Measurements from ENCODE around the gene ARID4A. TPM values are rescaled to one million over a fixed set of nuclear protein-coding genes. Genes with fewer than 3 reads are reported as not detected.

ARID4A gene
- total and polyA plus RNA-seq, 2 of the 13 experiments (the other 11 are each of a cell fraction or from before 2014, with no cell fraction given): 7.2 to 9.7 TPM

GRCh38 chr14:58309086-58309485 is 10.7 kb downstream of the ARID4A start:
- no peak for FAIRE-seq
- no peak for DNase-seq (ENCODE audit: low spot score)
- Histone ChIP-seq H3K27ac (ENCODE audit: extremely low read length, insufficient read depth, low read length) (no peak overlapping the region), H3K36me3 (replicated peaks in 1 of 2; ENCODE audit: control insufficient read depth in 1 of 2, insufficient read depth in 2 of 2, low read length in 2 of 2) (peaks cover 3 to 49% of the 10 kb centered on the region in 2 experiments; a peak in 4 of 5 replicates), H2AFZ (ENCODE audit: low read length) (no peak overlapping the region), H3K4me1 (ENCODE audit: insufficient read depth, low read length) (no peaks in the 10 kb centered on the region), H3K27me3 (ENCODE audit: control insufficient read depth in 1 of 2, insufficient read depth in 2 of 2, low read length in 2 of 2) (no peaks in the 10 kb centered on the region), H3K79me2 (ENCODE audit: insufficient read depth, low read length) (peaks cover 10% of the 10 kb centered on the region), H3K9me3 (ENCODE audit: low read length) (no peaks in the 10 kb centered on the region), H3K9ac (ENCODE audit: insufficient read depth, low read depth, low read length) (no peak overlapping the region), H4K20me1 (ENCODE audit: insufficient read depth, low read length) (peaks cover 6% of the 10 kb centered on the region; the same call in 1 of the 2 replicates), H3K4me3 (replicated peaks in 1 of 3; ENCODE audit: insufficient read depth in 1 of 3, low read depth in 2 of 3, low read length in 3 of 3) (no peak overlapping the region), H3K4me2 (ENCODE audit: low read depth, low read length) (no peak overlapping the region)
- intact Hi-C loops (cut with micrococcal nuclease; ENCODE audit: unreplicated experiment): no loop called here
- TF ChIP-seq CCAR2 (optimal IDR thresholded peaks at IDR 0.05; ENCODE audit: low read depth, low read length) (no peak), FOSL2 (CRISPR knock-in tag; IDR thresholded peaks at IDR 0.05) (no peak), TRIM22 (IDR thresholded peaks at IDR 0.05) (no peak), DMAP1 (CRISPR knock-in tag; IDR thresholded peaks at IDR 0.05) (no peak), SMAD3 (CRISPR knock-in tag; IDR thresholded peaks at IDR 0.05) (no peak), ZNF720 (CRISPR knock-in tag; IDR thresholded peaks at IDR 0.05) (no peak), HMGA1 (CRISPR knock-in tag; conservative IDR thresholded peaks at IDR 0.05) (no peak), RBM22 (optimal IDR thresholded peaks at IDR 0.05; ENCODE audit: low read length) (no peak), HOXD1 (CRISPR knock-in tag; IDR thresholded peaks at IDR 0.05) (no peak), MAFF (IDR thresholded peaks at IDR 0.05; ENCODE audit: low read depth, low read length) (no peak)
- no TSS peak for BruUV-seq (replicated peaks)
- in situ Hi-C loops (cut with HindIII; ENCODE audit: extremely low pct_ligation_motif_present, low pct_unique_long_range_greater_than_20kb): no loop called here
- CTCF ChIA-PET (ENCODE audit: low intra/inter-chr PET ratio, low total read pairs): no interaction called here
- POLR2A ChIA-PET: no interaction called here
- no peak for ATAC-seq
- WGBS (ENCODE audit: low lambda C conversion rate): 92% methylated on average over 2 of the region's 2 CpGs

- intact Hi-C loops (cut with micrococcal nuclease; ENCODE audit: unreplicated experiment): no loop called here
- in situ Hi-C loops (cut with HindIII; ENCODE audit: extremely low pct_ligation_motif_present, low pct_unique_long_range_greater_than_20kb): no loop called here
- no peak for FAIRE-seq
- no TSS peak for BruUV-seq (replicated peaks)
- ChIA-PET POLR2A (interaction anchor here (3.3 kb wide), 1 partner anchor 16 kb away, joined by 10 read pairs; the partner anchor contains the start of gene ARID4A), CTCF (ENCODE audit: low intra/inter-chr PET ratio, low total read pairs) (no interaction called here)
- Histone ChIP-seq H4K20me1 (ENCODE audit: insufficient read depth, low read length) (no peaks in the 10 kb centered on the region), H2AFZ (ENCODE audit: low read length) (no peak overlapping the region), H3K4me1 (ENCODE audit: insufficient read depth, low read length) (no peaks in the 10 kb centered on the region), H3K27ac (ENCODE audit: extremely low read length, insufficient read depth, low read length) (no peak overlapping the region), H3K9me3 (ENCODE audit: low read length) (no peaks in the 10 kb centered on the region), H3K27me3 (ENCODE audit: control insufficient read depth in 1 of 2, insufficient read depth in 2 of 2, low read length in 2 of 2) (no peaks in the 10 kb centered on the region), H3K4me3 (replicated peaks in 1 of 3; ENCODE audit: insufficient read depth in 1 of 3, low read depth in 2 of 3, low read length in 3 of 3) (no peak overlapping the region), H3K36me3 (replicated peaks in 1 of 2; ENCODE audit: control insufficient read depth in 1 of 2, insufficient read depth in 2 of 2, low read length in 2 of 2) (peaks cover 1 to 36% of the 10 kb centered on the region in 2 experiments; a peak in 4 of 5 replicates), H3K9ac (ENCODE audit: insufficient read depth, low read depth, low read length) (no peak overlapping the region), H3K79me2 (ENCODE audit: insufficient read depth, low read length) (no peaks in the 10 kb centered on the region), H3K4me2 (ENCODE audit: low read depth, low read length) (no peak overlapping the region)
- ATAC-seq: no peak
- 88% methylated on average over 1 of the region's 1 CpG for WGBS (ENCODE audit: low lambda C conversion rate)
- no peak for DNase-seq (ENCODE audit: low spot score)
- no peak for TF ChIP-seq GABPB1 (CRISPR knock-in tag; IDR thresholded peaks at IDR 0.05)
- no peak for TF ChIP-seq TP53 (CRISPR knock-in tag; conservative IDR thresholded peaks at IDR 0.05)
- TF ChIP-seq FOXP4 (CRISPR knock-in tag; IDR thresholded peaks at IDR 0.05): no peak
- TF ChIP-seq ZNF546 (CRISPR knock-in tag; conservative IDR thresholded peaks at IDR 0.05): no peak
- TF ChIP-seq ZNF563 (CRISPR knock-in tag; IDR thresholded peaks at IDR 0.05): no peak
- TF ChIP-seq TBX2 (CRISPR knock-in tag; IDR thresholded peaks at IDR 0.05; ENCODE audit: borderline replicate concordance): no peak
- TF ChIP-seq ARID2 (CRISPR knock-in tag; IDR thresholded peaks at IDR 0.05; ENCODE audit: borderline replicate concordance): no peak
- no peak for TF ChIP-seq YY1 (IDR thresholded peaks at IDR 0.05; ENCODE audit: insufficient read depth, insufficient replicate concordance, low read depth, low read length)
- no peak for TF ChIP-seq YEATS2 (CRISPR knock-in tag; IDR thresholded peaks at IDR 0.05; ENCODE audit: borderline replicate concordance)
- no peak for TF ChIP-seq ZNF282 (IDR thresholded peaks at IDR 0.05; ENCODE audit: partially characterized antibody)
Observed at GRCh38 chr14:58313699-58314098, 15.3 kb downstream of the ARID4A start.

All from HepG2 (cell line).